ENCODE data around the gene PTPRM.

Gene PTPRM

DNA sequence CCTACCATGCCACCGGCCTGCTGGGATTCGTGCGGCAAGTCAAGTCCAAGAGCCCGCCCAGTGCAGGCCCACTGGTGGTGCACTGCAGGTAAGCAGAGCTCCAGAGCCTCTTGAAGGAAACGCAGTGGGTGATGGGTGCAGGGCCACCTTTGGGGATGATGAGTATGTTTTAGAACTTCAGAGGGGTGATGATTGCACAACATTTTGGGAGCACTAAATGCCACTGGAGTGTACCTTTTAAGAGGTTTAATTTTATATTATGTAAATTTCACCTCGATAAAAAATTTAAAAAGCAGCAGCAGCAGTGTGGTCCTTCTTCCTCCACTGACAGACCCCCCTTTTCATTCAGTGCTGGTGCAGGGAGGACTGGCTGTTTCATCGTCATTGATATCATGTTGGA, 809.0 kb downstream of the PTPRM start:
- no peak for TF ChIP-seq POU2F2 (IDR thresholded peaks at IDR 0.05; ENCODE audit: low read depth, low read length)
- TF ChIP-seq POLR2A (IDR thresholded peaks at IDR 0.05; ENCODE audit: low read depth, low read length), result no peak
- no peak for TF ChIP-seq PAX5 (IDR thresholded peaks at IDR 0.05; ENCODE audit: insufficient read depth, low read length, severe bottlenecking)
- TF ChIP-seq SPI1 (IDR thresholded peaks at IDR 0.05; ENCODE audit: low read depth, low read length), result no peak
- no peak for TF ChIP-seq POLR2AphosphoS5 (IDR thresholded peaks at IDR 0.05; ENCODE audit: low read depth, low read length)
- no peak for TF ChIP-seq TAF1 (IDR thresholded peaks at IDR 0.05; ENCODE audit: low read depth, low read length)
- no peak for DNase-seq (ENCODE audit: insufficient read length, low spot score)
- FAIRE-seq, result no peak

DNA sequence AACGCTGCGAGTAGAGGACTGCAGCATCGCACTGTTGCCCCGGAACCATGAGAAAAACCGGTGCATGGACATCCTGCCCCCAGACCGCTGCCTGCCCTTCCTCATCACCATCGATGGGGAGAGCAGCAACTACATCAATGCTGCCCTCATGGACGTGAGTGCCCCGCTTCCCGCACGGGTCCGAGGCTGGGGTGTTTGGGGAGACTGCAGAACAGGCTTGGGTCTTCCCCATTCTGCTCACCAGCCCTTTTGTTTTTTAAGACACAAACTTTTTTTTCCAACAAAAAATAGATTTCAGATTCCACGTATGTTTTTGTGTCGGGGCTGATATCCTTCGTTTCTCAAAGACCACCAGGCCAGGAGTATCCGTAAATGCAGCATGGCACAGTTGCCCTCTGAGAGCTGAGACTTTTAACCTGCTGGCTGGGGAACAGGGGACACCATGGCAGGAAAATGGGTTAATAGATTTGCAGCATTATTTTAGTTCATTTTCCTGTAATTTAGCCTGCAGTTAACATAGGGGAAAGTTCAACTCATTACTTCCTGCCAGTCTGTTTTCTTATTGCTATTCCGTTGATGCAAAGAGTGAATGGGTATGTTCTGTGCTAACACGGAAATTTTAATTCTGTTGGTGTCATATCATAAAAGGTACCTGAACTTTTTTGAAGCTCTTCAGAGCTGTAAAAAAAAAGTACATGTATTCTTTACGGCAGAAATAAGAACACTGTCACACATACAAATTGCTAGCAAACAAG, 812.2 kb downstream of the PTPRM start:
- FAIRE-seq (no peak), DNase-seq (ENCODE audit: insufficient read length, low spot score) (no peak)
- TF ChIP-seq POLR2AphosphoS5 (IDR thresholded peaks at IDR 0.05; ENCODE audit: low read depth, low read length), result no peak
- TF ChIP-seq PAX5 (IDR thresholded peaks at IDR 0.05; ENCODE audit: insufficient read depth, low read length, severe bottlenecking), result no peak
- no peak for TF ChIP-seq TAF1 (IDR thresholded peaks at IDR 0.05; ENCODE audit: low read depth, low read length)
- TF ChIP-seq POLR2A (IDR thresholded peaks at IDR 0.05; ENCODE audit: low read depth, low read length), result no peak
- TF ChIP-seq SPI1 (IDR thresholded peaks at IDR 0.05; ENCODE audit: low read depth, low read length), result no peak
- TF ChIP-seq POU2F2 (IDR thresholded peaks at IDR 0.05; ENCODE audit: low read depth, low read length), result no peak

GRCh38 chr18:8380006-8380405, 812.9 kb downstream of the PTPRM start:
- no peak for FAIRE-seq

GRCh38 chr18:8380926-8381325, 813.8 kb downstream of the PTPRM start:
- DNase-seq (ENCODE audit: insufficient read length, low spot score) (no peak), FAIRE-seq (no peak)
- TF ChIP-seq POLR2A (IDR thresholded peaks at IDR 0.05; ENCODE audit: low read depth, low read length) (no peak), TAF1 (IDR thresholded peaks at IDR 0.05; ENCODE audit: low read depth, low read length) (no peak), POLR2AphosphoS5 (IDR thresholded peaks at IDR 0.05; ENCODE audit: low read depth, low read length) (no peak), POU2F2 (IDR thresholded peaks at IDR 0.05; ENCODE audit: low read depth, low read length) (no peak), PAX5 (IDR thresholded peaks at IDR 0.05; ENCODE audit: insufficient read depth, low read length, severe bottlenecking) (no peak), SPI1 (IDR thresholded peaks at IDR 0.05; ENCODE audit: low read depth, low read length) (no peak)

More at GRCh38 chr18:8380006-8380405, 812.9 kb downstream of the PTPRM start:
- no peak for DNase-seq (ENCODE audit: insufficient read length, low spot score)
- TF ChIP-seq PAX5 (IDR thresholded peaks at IDR 0.05; ENCODE audit: insufficient read depth, low read length, severe bottlenecking) (no peak), POLR2A (IDR thresholded peaks at IDR 0.05; ENCODE audit: low read depth, low read length) (no peak), POU2F2 (IDR thresholded peaks at IDR 0.05; ENCODE audit: low read depth, low read length) (no peak), POLR2AphosphoS5 (IDR thresholded peaks at IDR 0.05; ENCODE audit: low read depth, low read length) (no peak), TAF1 (IDR thresholded peaks at IDR 0.05; ENCODE audit: low read depth, low read length) (no peak), SPI1 (IDR thresholded peaks at IDR 0.05; ENCODE audit: low read depth, low read length) (no peak)

GRCh38 chr18:8381821-8382459, 814.8 kb downstream of the PTPRM start:
- FAIRE-seq, result no peak
- TF ChIP-seq PAX5 (IDR thresholded peaks at IDR 0.05; ENCODE audit: insufficient read depth, low read length, severe bottlenecking), result no peak
- DNase-seq (ENCODE audit: insufficient read length, low spot score), result no peak

- no peak for FAIRE-seq
- no peak for TF ChIP-seq POLR2AphosphoS5 (IDR thresholded peaks at IDR 0.05; ENCODE audit: low read depth, low read length)
- TF ChIP-seq POU2F2 (IDR thresholded peaks at IDR 0.05; ENCODE audit: low read depth, low read length), result no peak
- no peak for TF ChIP-seq TAF1 (IDR thresholded peaks at IDR 0.05; ENCODE audit: low read depth, low read length)
- no peak for TF ChIP-seq POLR2A (IDR thresholded peaks at IDR 0.05; ENCODE audit: low read depth, low read length)
- DNase-seq (ENCODE audit: insufficient read length, low spot score), result no peak
Observed at GRCh38 chr18:8385400-8385799, 818.3 kb downstream of the PTPRM start.

DNA sequence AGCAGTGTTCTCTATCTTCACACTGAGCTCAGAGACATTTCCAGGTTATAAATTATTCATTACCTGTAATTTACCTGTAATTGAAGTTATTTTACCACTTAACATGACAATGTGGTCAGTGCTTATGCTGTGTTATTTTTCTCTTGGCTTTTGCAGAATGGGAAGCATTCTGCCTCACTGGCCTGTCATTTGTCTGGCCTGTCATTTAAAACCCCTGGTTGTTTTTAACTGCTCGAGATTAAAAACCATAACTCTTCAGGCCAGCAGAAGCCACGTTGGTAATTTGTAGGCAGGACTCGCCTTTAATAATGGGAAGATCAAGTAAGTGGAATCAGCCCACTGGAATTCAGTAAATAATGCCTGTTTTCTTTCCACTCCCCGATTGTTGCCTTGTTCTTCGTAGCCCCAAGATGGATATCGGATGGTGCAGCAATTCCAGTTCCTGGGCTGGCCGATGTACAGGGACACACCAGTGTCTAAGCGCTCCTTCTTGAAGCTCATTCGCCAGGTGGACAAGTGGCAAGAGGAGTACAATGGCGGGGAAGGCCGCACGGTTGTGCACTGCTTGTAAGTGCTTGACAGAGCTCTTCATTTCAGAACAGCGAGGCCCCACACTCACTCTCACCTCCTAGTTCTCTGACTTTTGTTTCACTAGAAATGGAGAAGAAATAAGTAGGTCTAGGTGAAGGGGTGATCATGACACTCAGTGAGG, 819.7 kb downstream of the PTPRM start:
- no peak for TF ChIP-seq TAF1 (IDR thresholded peaks at IDR 0.05; ENCODE audit: low read depth, low read length)
- no peak for TF ChIP-seq PAX5 (IDR thresholded peaks at IDR 0.05; ENCODE audit: insufficient read depth, low read length, severe bottlenecking)
- TF ChIP-seq POLR2AphosphoS5 (IDR thresholded peaks at IDR 0.05; ENCODE audit: low read depth, low read length), result no peak
- no peak for TF ChIP-seq POLR2A (IDR thresholded peaks at IDR 0.05; ENCODE audit: low read depth, low read length)
- TF ChIP-seq SPI1 (IDR thresholded peaks at IDR 0.05; ENCODE audit: low read depth, low read length), result no peak
- no peak for TF ChIP-seq POU2F2 (IDR thresholded peaks at IDR 0.05; ENCODE audit: low read depth, low read length)
- DNase-seq (ENCODE audit: insufficient read length, low spot score), result no peak
- no peak for FAIRE-seq

DNA sequence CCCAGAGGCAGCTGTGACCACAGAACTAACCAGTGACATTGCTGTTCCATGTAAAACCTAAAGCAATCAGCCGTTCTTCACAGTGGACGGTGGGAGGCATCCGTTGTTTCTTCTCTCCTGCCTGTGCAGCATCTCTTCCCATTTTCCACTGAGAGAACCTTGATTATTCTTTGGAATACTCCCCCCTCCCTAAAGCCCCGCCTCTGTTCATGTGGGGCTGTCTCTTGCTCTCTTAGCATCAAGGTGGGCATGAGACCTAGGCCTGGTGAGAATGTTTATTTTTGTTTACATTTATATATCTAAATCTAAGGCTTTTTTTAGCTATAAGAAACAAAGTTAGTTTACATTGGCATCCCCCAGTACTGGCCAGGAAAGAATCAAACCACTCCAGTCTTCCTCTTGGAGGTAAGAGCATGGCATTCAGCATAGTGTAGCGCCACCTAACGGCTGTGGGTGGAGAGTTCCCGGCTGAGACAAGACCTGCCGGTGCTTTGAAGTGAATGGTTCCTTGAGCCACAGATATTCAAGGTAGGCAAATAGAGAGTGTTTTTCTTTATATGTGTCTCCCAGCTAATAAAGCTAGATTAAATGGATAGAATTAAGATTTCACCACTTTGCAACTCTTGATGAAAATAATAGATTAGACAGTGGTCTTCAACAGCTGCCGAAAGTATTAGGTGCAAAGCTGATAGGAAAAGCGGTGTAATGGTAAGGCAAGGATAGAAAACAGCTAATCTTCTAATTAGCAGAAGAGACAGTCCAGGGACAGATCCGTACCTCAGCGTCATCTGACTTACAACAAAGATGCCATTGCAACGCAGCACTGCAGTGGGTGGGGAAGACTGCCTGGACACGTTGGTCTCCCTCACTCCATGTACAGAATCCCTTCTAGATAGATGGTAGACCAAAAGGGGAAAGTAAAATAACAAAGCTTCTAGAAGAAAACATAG, 822.5 kb downstream of the PTPRM start:
- DNase-seq (ENCODE audit: insufficient read length, low spot score) (peak; percentile 35), FAIRE-seq (peak; percentile 9)
- TF ChIP-seq POU2F2 (IDR thresholded peaks at IDR 0.05; ENCODE audit: low read depth, low read length) (no peak), POLR2AphosphoS5 (IDR thresholded peaks at IDR 0.05; ENCODE audit: low read depth, low read length) (no peak), POLR2A (IDR thresholded peaks at IDR 0.05; ENCODE audit: low read depth, low read length) (no peak), TAF1 (IDR thresholded peaks at IDR 0.05; ENCODE audit: low read depth, low read length) (no peak), PAX5 (IDR thresholded peaks at IDR 0.05; ENCODE audit: insufficient read depth, low read length, severe bottlenecking) (no peak), SPI1 (IDR thresholded peaks at IDR 0.05; ENCODE audit: low read depth, low read length) (no peak)

Data from GM12891 (cell line).